Activated CD8-positive, alpha-beta memory T cell treated with anti-CD3 and anti-CD28 coated beads for 36 hours (primary cell): ENCODE measurements around the gene POLA1. TPM values are rescaled to one million over a fixed set of nuclear protein-coding genes. Genes with fewer than 3 reads are reported as not detected.
"Not testable (repeated sequence)": the region's sequence is repeated elsewhere in the genome, so short reads cannot be mapped to it uniquely, and the experiment has no call there.

Experiments used
- CTCF ChIA-PET: fragments of 350-600 bp; sonication (Branson Sonifier 250); formaldehyde crosslinking; loops from one replicate; lab custom pipeline; 2021; ENCODE audit warnings: antibody characterized with exemption; lab: Charles Lee
- POLR2A ChIA-PET: fragments of 350-600 bp; sonication (Branson Sonifier 250); formaldehyde crosslinking; loops from one replicate; lab custom pipeline; 2021; ENCODE audit warnings: antibody characterized with exemption; lab: Charles Lee
- total RNA-seq, 2 experiments: library from RNA; stranded (reverse); gene quantifications; one replicate each; pipeline ENCODE4 v1.2.3, GENCODE V29; 2021

Gene POLA1
- total RNA-seq, 2 experiments from 2014 or later: 46.7 to 49.1 TPM

- ChIA-PET CTCF (no interaction called here), POLR2A (no interaction called here)
These were observed 166.4 kb downstream of the POLA1 start for GRCh38 chrX:24860140-24860539.

- POLR2A ChIA-PET: no interaction called here
- CTCF ChIA-PET: interaction anchor here (1.2 kb wide), 1 partner anchor 23 kb away, joined by 3 read pairs; no protein-coding TSS in a partner anchor
These were observed 168.6 kb downstream of the POLA1 start for GRCh38 chrX:24862343-24862742.

- POLR2A ChIA-PET: not testable (repeated sequence)
- CTCF ChIA-PET: interaction anchor here (1.2 kb wide), 1 partner anchor 24 kb away, joined by 3 read pairs; no protein-coding TSS in a partner anchor
These were observed 170.1 kb downstream of the POLA1 start for GRCh38 chrX:24863779-24864178.

- CTCF ChIA-PET: no interaction called here
- POLR2A ChIA-PET: no interaction called here
These were observed 176.4 kb downstream of the POLA1 start for GRCh38 chrX:24870143-24870542.

GRCh38 chrX:24874604-24875247 lies 181.0 kb downstream of the POLA1 start:
- CTCF ChIA-PET: no interaction called here

GRCh38 chrX:24876530-24877287 lies 183.0 kb downstream of the POLA1 start:
- ChIA-PET POLR2A (no interaction called here), CTCF (interaction anchor here (0.5 kb wide), 1 partner anchor 193 kb away, joined by 3 read pairs; no protein-coding TSS in a partner anchor)

More at GRCh38 chrX:24874604-24875247, 181.0 kb downstream of the POLA1 start:
- POLR2A ChIA-PET: interaction anchor here (0.8 kb wide), 1 partner anchor 19 kb away, joined by 3 read pairs; no protein-coding TSS in a partner anchor

- POLR2A ChIA-PET: no interaction called here
- CTCF ChIA-PET: no interaction called here
These were observed 183.6 kb downstream of the POLA1 start for GRCh38 chrX:24877288-24877664.

- ChIA-PET CTCF (interaction anchor here (0.6 kb wide), 1 partner anchor 371 kb away, joined by 3 read pairs; no protein-coding TSS in a partner anchor), POLR2A (no interaction called here)
These were observed 184.3 kb downstream of the POLA1 start for GRCh38 chrX:24877854-24878650.

GRCh38 chrX:24879679-24880078 lies 186.0 kb downstream of the POLA1 start:
- POLR2A ChIA-PET: no interaction called here
- CTCF ChIA-PET: no interaction called here

- ChIA-PET POLR2A (no interaction called here), CTCF (no interaction called here)
These were observed 193.2 kb downstream of the POLA1 start for GRCh38 chrX:24886916-24887315.

- ChIA-PET CTCF (no interaction called here), POLR2A (no interaction called here)
These were observed 197.0 kb downstream of the POLA1 start for GRCh38 chrX:24890677-24891076.

- POLR2A ChIA-PET: no interaction called here
- CTCF ChIA-PET: no interaction called here
These were observed 205.7 kb downstream of the POLA1 start for GRCh38 chrX:24899391-24899790.

- ChIA-PET POLR2A (no interaction called here), CTCF (no interaction called here)
These were observed 206.5 kb downstream of the POLA1 start for GRCh38 chrX:24900234-24900633.

GRCh38 chrX:24902806-24903205 lies 209.1 kb downstream of the POLA1 start:
- ChIA-PET POLR2A (no interaction called here), CTCF (no interaction called here)

GRCh38 chrX:24918715-24919114 lies 225.0 kb downstream of the POLA1 start:
- POLR2A ChIA-PET: no interaction called here
- CTCF ChIA-PET: no interaction called here

- ChIA-PET CTCF (no interaction called here), POLR2A (no interaction called here)
These were observed 227.1 kb downstream of the POLA1 start for GRCh38 chrX:24920769-24921168.

- CTCF ChIA-PET: no interaction called here
These were observed 231.7 kb downstream of the POLA1 start for GRCh38 chrX:24925430-24925829.

GRCh38 chrX:24927372-24927771 lies 233.7 kb downstream of the POLA1 start:
- ChIA-PET POLR2A (no interaction called here), CTCF (no interaction called here)

More at GRCh38 chrX:24925430-24925829, 231.7 kb downstream of the POLA1 start:
- POLR2A ChIA-PET: no interaction called here

- CTCF ChIA-PET: no interaction called here
- POLR2A ChIA-PET: no interaction called here
These were observed 234.4 kb downstream of the POLA1 start for GRCh38 chrX:24928114-24928513.

- ChIA-PET CTCF (no interaction called here), POLR2A (interaction anchor here (0.5 kb wide), 1 partner anchor 46 kb away, joined by 3 read pairs; no protein-coding TSS in a partner anchor)
These were observed 240.6 kb downstream of the POLA1 start for GRCh38 chrX:24934279-24934678.
